PFSK-1 (cell line): ENCODE measurements around the gene NFKBIL1.

Experiments used
- FOXP2 ChIP-seq: optimal IDR thresholded peaks from 2 replicates; pipeline ENCODE3; 2011; ENCODE audit warnings: borderline replicate concordance, control low read depth, inconsistent platforms; ENCODE audit not compliant: insufficient read depth; ENCODE audit errors: extremely low read length, extremely low read depth
- POLR2AphosphoS5 ChIP-seq: IDR thresholded peaks from 2 replicates; pipeline ENCODE4 v1.6.1; 2012; ENCODE audit warnings: low read depth, mild to moderate bottlenecking, control low read depth, low read length, moderate library complexity
- REST ChIP-seq, 2 experiments: IDR thresholded peaks; 2 replicates each; pipeline versions ENCODE4 v1.6.1 to v1.8.0; 2011 to 2012; ENCODE audit warnings: low read depth in 2 of 2, low read length in 2 of 2, control low read depth in 1 of 2, inconsistent platforms in 1 of 2, mild to moderate bottlenecking in 1 of 2, moderate library complexity in 1 of 2; ENCODE audit not compliant: insufficient read depth in 1 of 2
- SIN3A ChIP-seq: IDR thresholded peaks from 2 replicates; pipeline ENCODE4 v1.6.1; 2012; ENCODE audit warnings: mild to moderate bottlenecking, low read length, moderate library complexity, borderline replicate concordance; ENCODE audit not compliant: insufficient read depth
- TAF1 ChIP-seq: IDR thresholded peaks from 2 replicates; pipeline ENCODE4 v1.6.1; 2012; ENCODE audit warnings: low read length, control low read depth, borderline replicate concordance; ENCODE audit not compliant: insufficient read depth

Gene NFKBIL1

GRCh38 chr6:31559958-31560696 is 12.7 kb downstream of the NFKBIL1 start:
- TF ChIP-seq POLR2AphosphoS5: no peak
- no peak for TF ChIP-seq FOXP2
- no peak for TF ChIP-seq REST (IDR thresholded peaks at IDR 0.05; ENCODE audit: insufficient read depth in 1 of 2, low read depth in 2 of 2, low read length in 2 of 2)
- no peak for TF ChIP-seq TAF1
- no peak for TF ChIP-seq SIN3A

- TF ChIP-seq FOXP2 (no peak), REST (IDR thresholded peaks at IDR 0.05; ENCODE audit: insufficient read depth in 1 of 2, low read depth in 2 of 2, low read length in 2 of 2) (no peak), TAF1 (no peak), POLR2AphosphoS5 (no peak), SIN3A (no peak)
Measured at GRCh38 chr6:31560697-31561058, 13.3 kb downstream of the NFKBIL1 start.

GRCh38 chr6:31567531-31568370 is 20.3 kb downstream of the NFKBIL1 start:
- no peak for TF ChIP-seq SIN3A
- TF ChIP-seq TAF1: no peak
- TF ChIP-seq FOXP2: no peak
- no peak for TF ChIP-seq REST (IDR thresholded peaks at IDR 0.05; ENCODE audit: insufficient read depth in 1 of 2, low read depth in 2 of 2, low read length in 2 of 2)
- TF ChIP-seq POLR2AphosphoS5: no peak

- no peak for TF ChIP-seq POLR2AphosphoS5
- no peak for TF ChIP-seq REST (IDR thresholded peaks at IDR 0.05; ENCODE audit: insufficient read depth in 1 of 2, low read depth in 2 of 2, low read length in 2 of 2)
- no peak for TF ChIP-seq SIN3A
Measured at GRCh38 chr6:31568537-31568961, 21.1 kb downstream of the NFKBIL1 start.
